H9 (cell line): ENCODE results near the gene FNDC1. TPM values are rescaled to one million over a fixed set of nuclear protein-coding genes. Genes with fewer than 3 reads are reported as not detected.

ENCODE experiments used
- DNase-seq: peaks from one replicate; pipeline ENCODE4 v3.0.0-alpha.2; 2017
- H2AFZ ChIP-seq: one replicate; pipeline ENCODE4 v1.6.1; 2013; ENCODE audit warnings: mild to moderate bottlenecking, low read length, control low read depth, moderate library complexity
- H2AK5ac ChIP-seq: 2 replicates; pipeline ENCODE4 v1.6.1; 2013; ENCODE audit warnings: low read length, control low read depth, mixed read lengths; ENCODE audit not compliant: insufficient read length
- H2BK120ac ChIP-seq: one replicate; pipeline ENCODE4 v1.6.1; 2013; ENCODE audit warnings: low read depth, mild to moderate bottlenecking, low read length, control low read depth, inconsistent platforms; ENCODE audit not compliant: poor library complexity, severe bottlenecking
- H2BK12ac ChIP-seq: 2 replicates; pipeline ENCODE4 v1.6.1; 2013; ENCODE audit warnings: low read length, control low read depth, mixed read lengths, low read depth; ENCODE audit not compliant: insufficient read length
- H2BK15ac ChIP-seq: 2 replicates; pipeline ENCODE4 v1.6.1; 2013; ENCODE audit warnings: low read depth, low read length, control low read depth
- H2BK20ac ChIP-seq: one replicate; pipeline ENCODE4 v1.6.1; 2013; ENCODE audit warnings: low read depth, mild to moderate bottlenecking, low read length, control low read depth, inconsistent platforms; ENCODE audit not compliant: poor library complexity, severe bottlenecking
- H2BK5ac ChIP-seq: 2 replicates; pipeline ENCODE4 v1.6.1; 2013; ENCODE audit warnings: low read length, control low read depth, mixed read lengths; ENCODE audit not compliant: insufficient read length
- H3K14ac ChIP-seq: 2 replicates; pipeline ENCODE4 v1.6.1; 2013; ENCODE audit warnings: low read length, control low read depth; ENCODE audit not compliant: insufficient read depth
- H3K18ac ChIP-seq: 2 replicates; pipeline ENCODE4 v1.6.1; 2013; ENCODE audit warnings: low read depth, mild to moderate bottlenecking, mixed read lengths, low read length, control low read depth; ENCODE audit not compliant: insufficient read length
- H3K23ac ChIP-seq: 2 replicates; pipeline ENCODE4 v1.6.1; 2013; ENCODE audit warnings: low read length, control low read depth, mixed read lengths, low read depth; ENCODE audit not compliant: insufficient read length
- H3K23me2 ChIP-seq: 2 replicates; pipeline ENCODE4 v1.6.1; 2013; ENCODE audit warnings: low read depth, mild to moderate bottlenecking, mixed read lengths, low read length, control low read depth; ENCODE audit not compliant: insufficient read length, poor library complexity, severe bottlenecking
- H3K27ac ChIP-seq: 2 replicates; pipeline ENCODE4 v1.5.1; 2013; ENCODE audit warnings: low read length, control low read depth, mixed read lengths, low read depth; ENCODE audit not compliant: insufficient read length
- H3K27me3 ChIP-seq: 2 replicates; pipeline ENCODE4 v1.6.1; 2013; ENCODE audit warnings: low read length, control low read depth, inconsistent platforms; ENCODE audit not compliant: insufficient read depth
- H3K4ac ChIP-seq: 2 replicates; pipeline ENCODE4 v1.6.1; 2013; ENCODE audit warnings: low read depth, mild to moderate bottlenecking, control low read depth, inconsistent platforms, low read length, moderate library complexity
- H3K4me1 ChIP-seq: 2 replicates; pipeline ENCODE4 v1.6.1; 2013; ENCODE audit warnings: low read length, control low read depth, inconsistent platforms; ENCODE audit not compliant: insufficient read depth
- H3K4me2 ChIP-seq: 2 replicates; pipeline ENCODE4 v1.6.1; 2013; ENCODE audit warnings: low read length, control low read depth, mixed read lengths; ENCODE audit not compliant: insufficient read length, insufficient read depth
- H3K56ac ChIP-seq: 2 replicates; pipeline ENCODE4 v1.6.1; 2013; ENCODE audit warnings: low read depth, mild to moderate bottlenecking, mixed read lengths, low read length, control low read depth; ENCODE audit not compliant: insufficient read length
- H3K79me1 ChIP-seq: 2 replicates; pipeline ENCODE4 v1.6.1; 2013; ENCODE audit warnings: low read depth, mild to moderate bottlenecking, moderate library complexity, low read length, control low read depth, inconsistent platforms; ENCODE audit not compliant: insufficient read depth, poor library complexity, severe bottlenecking
- H3K79me2 ChIP-seq: 2 replicates; pipeline ENCODE4 v1.6.1; 2013; ENCODE audit warnings: low read length, control low read depth, inconsistent platforms; ENCODE audit not compliant: insufficient read depth
- H3K9ac ChIP-seq: 2 replicates; pipeline ENCODE4 v1.6.1; 2013; ENCODE audit warnings: low read length, control low read depth, mixed read lengths; ENCODE audit not compliant: insufficient read length; ENCODE audit errors: extremely low read depth
- H3K9me3 ChIP-seq: one replicate; pipeline ENCODE4 v1.6.1; 2013; ENCODE audit warnings: low read depth, low read length, inconsistent platforms; ENCODE audit not compliant: control insufficient read depth
- H3T11ph ChIP-seq: one replicate; pipeline ENCODE4 v1.6.1; 2013; ENCODE audit warnings: mild to moderate bottlenecking, low read length, control low read depth, inconsistent platforms
- H4K20me1 ChIP-seq: one replicate; pipeline ENCODE4 v1.6.1; 2013; ENCODE audit not compliant: control insufficient read depth, insufficient read length, insufficient read depth
- H4K5ac ChIP-seq: 2 replicates; pipeline ENCODE4 v1.6.1; 2013; ENCODE audit warnings: low read depth, mild to moderate bottlenecking, mixed read lengths, low read length, control low read depth; ENCODE audit not compliant: insufficient read length
- H4K8ac ChIP-seq: replicated peaks from 2 replicates; pipeline ENCODE4 v1.6.1; 2013; ENCODE audit warnings: low read length, control low read depth, mixed read lengths, low read depth; ENCODE audit not compliant: insufficient read length
- H4K91ac ChIP-seq: 2 replicates; pipeline ENCODE4 v1.6.1; 2013; ENCODE audit warnings: low read depth, mild to moderate bottlenecking, moderate library complexity, mixed read lengths, low read length, control low read depth; ENCODE audit not compliant: insufficient read length
- H3K27ac Mint-ChIP-seq, 3 experiments: 2 replicates in 2 of 3; 3 replicates in 1 of 3; pipeline ENCODE4 v1.8.0; 2020 to 2021; ENCODE audit warnings: mixed read lengths in 3 of 3, mild to moderate bottlenecking in 1 of 3, moderate library complexity in 1 of 3
- H3K27me3 Mint-ChIP-seq: 2 replicates; pipeline ENCODE4 v1.8.0; 2021; ENCODE audit warnings: low read depth, mild to moderate bottlenecking, moderate library complexity, mixed read lengths
- H3K36me3 Mint-ChIP-seq, 3 experiments: 2 replicates in 2 of 3; 3 replicates in 1 of 3; pipeline ENCODE4 v1.8.0; 2020 to 2021; ENCODE audit warnings: low read depth in 3 of 3, mixed read lengths in 3 of 3; ENCODE audit not compliant: insufficient read depth in 1 of 3
- H3K4me1 Mint-ChIP-seq, 2 experiments: 2 replicates each; pipeline ENCODE4 v1.8.0; 2020; ENCODE audit warnings: mixed read lengths in 2 of 2
- H3K4me3 Mint-ChIP-seq, 2 experiments: 2 replicates in 1 of 2; 3 replicates in 1 of 2; pipeline ENCODE4 v1.8.0; 2020 to 2021; ENCODE audit warnings: mild to moderate bottlenecking in 2 of 2, mixed read lengths in 2 of 2, moderate library complexity in 1 of 2
- H3K9me3 Mint-ChIP-seq, 2 experiments: 2 replicates in 1 of 2; 3 replicates in 1 of 2; pipeline ENCODE4 v1.8.0; 2020; ENCODE audit warnings: mild to moderate bottlenecking in 2 of 2, mixed read lengths in 2 of 2, moderate library complexity in 1 of 2
- WGBS: extraction: QIAGEN DNeasy Blood & Tissue Kit; methylation state at CpG from one replicate; pipeline ENCODE4 v1.1.7; 2013; ENCODE audit warnings: missing lambda C conversion rate, low lambda C conversion rate, mixed read lengths; ENCODE audit not compliant: insufficient read length; ENCODE audit errors: extremely low coverage; 5-methylcytosine and 5-hydroxymethylcytosine counted together
- total RNA-seq: library from RNA; stranded (reverse); gene quantifications from 2 replicates; pipeline ENCODE4 v1.2.1, GENCODE V29; 2021
- TF ChIP-seq, protein P1 (sequence below): fragments of 200-600 bp; sonication (generic); conservative IDR thresholded peaks from 3 replicates; pipeline ENCODE4 v1.8.0; 2021; ENCODE audit warnings: antibody characterized with exemption, mild to moderate bottlenecking

Gene FNDC1
- total RNA-seq, 1 experiment from 2014 or later = 0.24 TPM

- H3K9ac ChIP-seq = no peak overlapping the region
- no peak overlapping the region for H2BK120ac ChIP-seq
- H4K8ac ChIP-seq = no peak overlapping the region
- no peak overlapping the region for H3K14ac ChIP-seq
- H3K27ac Mint-ChIP-seq = no peak overlapping the region
- WGBS = no CpG with 5 or more reads among the region's 7 CpGs
- no peak overlapping the region for H3K27ac ChIP-seq
- no peak overlapping the region for H4K5ac ChIP-seq
- H3K4me3 Mint-ChIP-seq = no peak overlapping the region
- no peak overlapping the region for H4K91ac ChIP-seq
- no peak overlapping the region for H2AFZ ChIP-seq
- H2AK5ac ChIP-seq = no peak overlapping the region
- no peak overlapping the region for H3K18ac ChIP-seq
- no peak overlapping the region for H3K56ac ChIP-seq
- H2BK20ac ChIP-seq = no peak overlapping the region
- no peak overlapping the region for H3K4ac ChIP-seq
- no peaks in the 10 kb centered on the region for H3K79me2 ChIP-seq
- no peak overlapping the region for H2BK12ac ChIP-seq
- H4K20me1 ChIP-seq = no peaks in the 10 kb centered on the region
- peaks cover 8% of the 10 kb centered on the region for H3K27me3 Mint-ChIP-seq
- no peaks in the 10 kb centered on the region; a peak in 1 of 5 replicates for H3K9me3 Mint-ChIP-seq
- no peak for DNase-seq
- H3K23ac ChIP-seq = no peak overlapping the region
- H3K9me3 ChIP-seq = no peaks in the 10 kb centered on the region
- no peaks in the 10 kb centered on the region for H3K27me3 ChIP-seq
- TF ChIP-seq, protein P1, sequence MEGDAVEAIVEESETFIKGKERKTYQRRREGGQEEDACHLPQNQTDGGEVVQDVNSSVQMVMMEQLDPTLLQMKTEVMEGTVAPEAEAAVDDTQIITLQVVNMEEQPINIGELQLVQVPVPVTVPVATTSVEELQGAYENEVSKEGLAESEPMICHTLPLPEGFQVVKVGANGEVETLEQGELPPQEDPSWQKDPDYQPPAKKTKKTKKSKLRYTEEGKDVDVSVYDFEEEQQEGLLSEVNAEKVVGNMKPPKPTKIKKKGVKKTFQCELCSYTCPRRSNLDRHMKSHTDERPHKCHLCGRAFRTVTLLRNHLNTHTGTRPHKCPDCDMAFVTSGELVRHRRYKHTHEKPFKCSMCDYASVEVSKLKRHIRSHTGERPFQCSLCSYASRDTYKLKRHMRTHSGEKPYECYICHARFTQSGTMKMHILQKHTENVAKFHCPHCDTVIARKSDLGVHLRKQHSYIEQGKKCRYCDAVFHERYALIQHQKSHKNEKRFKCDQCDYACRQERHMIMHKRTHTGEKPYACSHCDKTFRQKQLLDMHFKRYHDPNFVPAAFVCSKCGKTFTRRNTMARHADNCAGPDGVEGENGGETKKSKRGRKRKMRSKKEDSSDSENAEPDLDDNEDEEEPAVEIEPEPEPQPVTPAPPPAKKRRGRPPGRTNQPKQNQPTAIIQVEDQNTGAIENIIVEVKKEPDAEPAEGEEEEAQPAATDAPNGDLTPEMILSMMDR = no peak
- H3T11ph ChIP-seq = no peak overlapping the region
- H2BK15ac ChIP-seq = no peak overlapping the region
- H2BK5ac ChIP-seq = no peak overlapping the region
- H3K4me1 Mint-ChIP-seq = no peaks in the 10 kb centered on the region
- H3K23me2 ChIP-seq = no peaks in the 10 kb centered on the region
- no peaks in the 10 kb centered on the region for H3K36me3 Mint-ChIP-seq
- no peaks in the 10 kb centered on the region for H3K4me1 ChIP-seq
- H3K79me1 ChIP-seq = no peaks in the 10 kb centered on the region
- H3K4me2 ChIP-seq = no peak overlapping the region
These were observed 28.1 kb downstream of the FNDC1 start for GRCh38 chr6:159197251-159197650.
